Upper lobe of right lung (tissue), 1 donor: Measurements from ENCODE around the gene DENND4B. TPM values are rescaled to one million over a fixed set of nuclear protein-coding genes. Genes with fewer than 3 reads are reported as not detected.
A peak's percentile ranks its signal among the peaks of the same experiment; 100 is the strongest.

Experiments
- ATAC-seq: fragments of 200-7000 bp; cut with Tn5 transposase; one replicate; pipeline ENCODE4 v1.9.1; 2020; ENCODE audit warnings: mild to moderate bottlenecking, moderate library complexity
- DNase-seq: peaks from one replicate; pipeline ENCODE4 v3.0.0-alpha.2; 2020
- H3K27ac ChIP-seq: fragments of 200-600 bp; one replicate; pipeline ENCODE4 v1.8.0; 2022
- H3K27me3 ChIP-seq: fragments of 200-600 bp; one replicate; pipeline ENCODE4 v1.8.0; 2022; ENCODE audit warnings: mild to moderate bottlenecking
- H3K36me3 ChIP-seq: fragments of 200-600 bp; one replicate; pipeline ENCODE4 v1.8.0; 2022
- H3K4me1 ChIP-seq: fragments of 200-600 bp; one replicate; pipeline ENCODE4 v1.8.0; 2022
- H3K4me3 ChIP-seq: fragments of 200-600 bp; one replicate; pipeline ENCODE4 v1.8.0; 2022; ENCODE audit warnings: mild to moderate bottlenecking
- H3K9me3 ChIP-seq: fragments of 200-600 bp; one replicate; pipeline ENCODE4 v1.8.0; 2022
- intact Hi-C: fragments of 100-400 bp; cut with DNase I; formaldehyde crosslinking; loops from one replicate; pipeline ENCODE4 v1.11.0; 2022
- long read RNA-seq: library from polyadenylated mRNA; unstranded; transcript quantifications from one replicate; pipeline ENCODE4 v2.0.0, GENCODE V29; 2021
- total RNA-seq: library from RNA; stranded (reverse); fragmentation: NEBNext Ultra II Directional; extraction: Animal tissue kit (Norgen Biotek cat#: 25700); gene quantifications from one replicate; pipeline ENCODE4 v1.2.1, GENCODE V29; 2021
- TF ChIP-seq, protein P1 (sequence below): fragments of 200-600 bp; IDR thresholded peaks from one replicate; pipeline ENCODE4 v1.8.0; 2022; ENCODE audit warnings: antibody characterized with exemption
- donor health status: DM: no; HTN: yes; CAD: no; lungs with severe emphysema.

The DENND4B gene, protein sequence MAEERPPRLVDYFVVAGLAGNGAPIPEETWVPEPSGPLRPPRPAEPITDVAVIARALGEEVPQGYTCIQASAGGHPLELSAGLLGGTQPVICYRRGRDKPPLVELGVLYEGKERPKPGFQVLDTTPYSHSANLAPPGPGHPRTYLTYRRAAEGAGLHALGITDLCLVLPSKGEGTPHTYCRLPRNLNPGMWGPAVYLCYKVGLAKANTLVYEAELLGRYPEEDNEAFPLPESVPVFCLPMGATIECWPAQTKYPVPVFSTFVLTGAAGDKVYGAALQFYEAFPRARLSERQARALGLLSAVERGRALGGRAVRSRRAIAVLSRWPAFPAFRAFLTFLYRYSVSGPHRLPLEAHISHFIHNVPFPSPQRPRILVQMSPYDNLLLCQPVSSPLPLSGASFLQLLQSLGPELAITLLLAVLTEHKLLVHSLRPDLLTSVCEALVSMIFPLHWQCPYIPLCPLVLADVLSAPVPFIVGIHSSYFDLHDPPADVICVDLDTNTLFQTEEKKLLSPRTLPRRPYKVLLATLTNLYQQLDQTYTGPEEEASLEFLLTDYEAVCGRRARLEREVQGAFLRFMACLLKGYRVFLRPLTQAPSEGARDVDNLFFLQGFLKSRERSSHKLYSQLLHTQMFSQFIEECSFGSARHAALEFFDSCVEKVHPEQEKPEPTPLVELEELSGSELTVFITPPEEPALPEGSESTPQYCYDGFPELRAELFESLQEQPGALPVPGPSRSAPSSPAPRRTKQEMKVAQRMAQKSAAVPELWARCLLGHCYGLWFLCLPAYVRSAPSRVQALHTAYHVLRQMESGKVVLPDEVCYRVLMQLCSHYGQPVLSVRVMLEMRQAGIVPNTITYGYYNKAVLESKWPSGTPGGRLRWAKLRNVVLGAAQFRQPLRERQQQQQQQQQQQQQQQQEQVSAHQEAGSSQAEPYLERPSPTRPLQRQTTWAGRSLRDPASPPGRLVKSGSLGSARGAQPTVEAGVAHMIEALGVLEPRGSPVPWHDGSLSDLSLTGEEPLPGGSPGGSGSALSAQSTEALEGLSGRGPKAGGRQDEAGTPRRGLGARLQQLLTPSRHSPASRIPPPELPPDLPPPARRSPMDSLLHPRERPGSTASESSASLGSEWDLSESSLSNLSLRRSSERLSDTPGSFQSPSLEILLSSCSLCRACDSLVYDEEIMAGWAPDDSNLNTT (N-terminal part only)
- total RNA-seq, result 83.7 TPM
- long read RNA-seq, partial matches to known transcripts, result 63 of 92 reads
- long read RNA-seq, other reads (novel, unspliced or antisense), result 28 of 92 reads

DNA sequence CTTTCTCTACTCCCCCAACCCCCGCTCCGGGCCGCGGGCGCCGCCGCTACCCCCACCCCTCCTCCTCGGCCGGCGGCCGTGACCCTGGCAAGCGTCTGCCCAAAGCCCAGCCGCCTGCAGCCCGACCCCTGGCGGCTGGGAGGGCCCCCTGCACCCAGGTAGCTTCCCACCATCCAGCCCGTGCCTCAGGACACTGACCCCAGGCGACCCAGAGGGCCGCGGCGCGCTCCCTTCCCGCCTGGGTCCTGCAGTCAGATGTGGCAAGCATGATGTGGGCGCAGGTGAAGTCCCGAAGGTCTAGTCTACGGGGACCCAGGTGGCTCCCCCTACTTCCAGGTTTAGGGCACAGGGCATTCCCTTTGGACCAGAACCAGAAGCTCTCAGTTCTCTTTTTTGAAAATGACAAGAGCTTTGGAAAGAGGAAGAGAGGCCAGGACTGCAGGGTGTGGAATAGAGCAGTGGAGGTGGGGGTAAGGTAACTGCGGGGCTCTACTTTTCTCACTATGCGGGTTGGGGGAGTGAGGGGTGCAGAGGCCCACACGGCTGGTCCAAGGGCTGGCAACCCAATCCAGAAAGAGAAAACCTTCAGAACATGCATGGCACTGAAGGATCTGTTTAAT is at the start of gene DENND4B:
DENND4B (minus strand) TSS at position 97 of the 620 bp plus-strand sequence. CDS start 2,344 bp downstream, outside the sequence.
- Histone ChIP-seq H3K4me3 (peak within 1 kb of the TSS; percentile 78), H3K27me3 (no peaks in the 10 kb centered on the region), H3K4me1 (peaks cover 23% of the 10 kb centered on the region), H3K36me3 (peaks cover 62% of the 10 kb centered on the region), H3K9me3 (no peaks in the 10 kb centered on the region), H3K27ac (peak within 1 kb of the TSS; percentile 95)
- intact Hi-C loops, result no loop called here
- peak; percentile 88 for ATAC-seq
- TF ChIP-seq, protein P1, sequence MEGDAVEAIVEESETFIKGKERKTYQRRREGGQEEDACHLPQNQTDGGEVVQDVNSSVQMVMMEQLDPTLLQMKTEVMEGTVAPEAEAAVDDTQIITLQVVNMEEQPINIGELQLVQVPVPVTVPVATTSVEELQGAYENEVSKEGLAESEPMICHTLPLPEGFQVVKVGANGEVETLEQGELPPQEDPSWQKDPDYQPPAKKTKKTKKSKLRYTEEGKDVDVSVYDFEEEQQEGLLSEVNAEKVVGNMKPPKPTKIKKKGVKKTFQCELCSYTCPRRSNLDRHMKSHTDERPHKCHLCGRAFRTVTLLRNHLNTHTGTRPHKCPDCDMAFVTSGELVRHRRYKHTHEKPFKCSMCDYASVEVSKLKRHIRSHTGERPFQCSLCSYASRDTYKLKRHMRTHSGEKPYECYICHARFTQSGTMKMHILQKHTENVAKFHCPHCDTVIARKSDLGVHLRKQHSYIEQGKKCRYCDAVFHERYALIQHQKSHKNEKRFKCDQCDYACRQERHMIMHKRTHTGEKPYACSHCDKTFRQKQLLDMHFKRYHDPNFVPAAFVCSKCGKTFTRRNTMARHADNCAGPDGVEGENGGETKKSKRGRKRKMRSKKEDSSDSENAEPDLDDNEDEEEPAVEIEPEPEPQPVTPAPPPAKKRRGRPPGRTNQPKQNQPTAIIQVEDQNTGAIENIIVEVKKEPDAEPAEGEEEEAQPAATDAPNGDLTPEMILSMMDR, result peak; percentile 94
- peak; percentile 94 for DNase-seq

DNA sequence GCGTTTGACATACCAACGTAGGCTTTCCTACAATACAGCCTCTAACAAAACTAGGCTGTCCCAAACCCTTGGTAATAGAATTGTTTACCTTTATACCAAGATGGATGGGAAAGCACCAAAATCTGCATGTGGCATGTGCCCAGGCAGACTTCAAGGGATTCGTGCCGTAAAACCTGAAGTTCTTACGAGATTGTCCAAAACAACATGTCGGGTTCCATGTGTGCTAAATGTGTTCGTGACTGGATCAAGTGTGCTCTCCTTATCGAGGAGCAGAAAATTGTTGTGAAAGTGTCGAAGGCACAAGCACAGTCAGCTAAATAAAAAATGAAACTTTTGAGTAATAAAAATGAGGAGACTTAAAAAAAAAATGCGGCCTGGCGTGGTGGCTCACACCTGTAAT is 49.1 kb upstream of the DENND4B start:
- no peak for DNase-seq
- peaks cover 19% of the 10 kb centered on the region for H3K4me1 ChIP-seq
- no peak overlapping the region for H3K4me3 ChIP-seq
- intact Hi-C loops, result no loop called here
- no peak for ATAC-seq
- H3K9me3 ChIP-seq, result no peaks in the 10 kb centered on the region
- peaks cover 39% of the 10 kb centered on the region for H3K36me3 ChIP-seq
- no peak overlapping the region for H3K27ac ChIP-seq
- H3K27me3 ChIP-seq, result no peaks in the 10 kb centered on the region
- TF ChIP-seq, protein P1, result no peak

DNA sequence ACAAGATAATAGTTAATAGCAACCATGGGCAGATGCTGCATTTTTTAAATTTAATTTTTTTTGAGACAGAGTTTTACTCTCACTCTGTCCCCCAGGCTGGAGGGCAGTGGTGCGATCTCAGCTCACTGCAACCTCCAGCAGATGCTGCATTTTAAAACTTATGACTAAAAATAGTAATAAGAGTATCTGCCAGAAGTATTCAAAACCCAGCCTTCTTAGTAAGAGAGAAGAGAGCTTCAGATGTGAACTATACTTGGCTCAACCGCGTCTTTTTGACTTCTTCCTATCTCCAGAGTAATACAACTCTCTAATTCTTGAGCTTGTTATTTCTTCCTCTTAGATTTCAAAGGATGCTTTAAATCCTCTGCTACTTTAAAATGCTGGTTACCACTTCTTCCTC is 48.7 kb upstream of the DENND4B start:
- Histone ChIP-seq H3K36me3 (peaks cover 39% of the 10 kb centered on the region), H3K4me3 (no peak overlapping the region), H3K9me3 (no peaks in the 10 kb centered on the region), H3K27me3 (no peaks in the 10 kb centered on the region), H3K4me1 (peaks cover 20% of the 10 kb centered on the region), H3K27ac (no peak overlapping the region)
- intact Hi-C loops, result no loop called here
- DNase-seq (no peak), ATAC-seq (no peak)
- TF ChIP-seq, protein P1, result no peak

DNA sequence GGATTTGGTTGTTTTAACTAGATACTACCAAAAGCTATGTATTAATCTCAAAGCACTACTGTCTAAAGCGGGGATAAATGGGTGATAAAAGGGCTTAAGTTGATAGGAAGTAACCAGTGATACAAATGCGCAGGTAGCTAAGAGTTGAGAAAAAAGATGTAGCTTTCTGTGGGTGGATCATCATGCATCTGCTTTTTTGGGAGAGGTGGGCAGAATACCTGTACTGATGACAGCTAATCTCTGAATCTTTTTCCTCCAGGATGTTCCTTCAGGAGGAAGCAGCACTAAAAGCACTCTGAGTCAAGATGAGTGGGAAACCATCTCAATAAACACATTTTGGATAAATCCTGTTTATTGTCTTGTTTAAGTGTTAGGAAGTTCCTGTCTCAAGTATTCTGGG is 45.3 kb upstream of the DENND4B start:
- DNase-seq (no peak), ATAC-seq (no peak)
- peak overlapping the region; percentile 80 for H3K4me3 ChIP-seq
- no peaks in the 10 kb centered on the region for H3K27me3 ChIP-seq
- H3K27ac ChIP-seq, result peak overlapping the region; percentile 97
- TF ChIP-seq, protein P1, result no peak
- intact Hi-C loops, result no loop called here
- H3K4me1 ChIP-seq, result peaks cover 28% of the 10 kb centered on the region
- H3K9me3 ChIP-seq, result no peaks in the 10 kb centered on the region
- H3K36me3 ChIP-seq, result peaks cover 39% of the 10 kb centered on the region

DNA sequence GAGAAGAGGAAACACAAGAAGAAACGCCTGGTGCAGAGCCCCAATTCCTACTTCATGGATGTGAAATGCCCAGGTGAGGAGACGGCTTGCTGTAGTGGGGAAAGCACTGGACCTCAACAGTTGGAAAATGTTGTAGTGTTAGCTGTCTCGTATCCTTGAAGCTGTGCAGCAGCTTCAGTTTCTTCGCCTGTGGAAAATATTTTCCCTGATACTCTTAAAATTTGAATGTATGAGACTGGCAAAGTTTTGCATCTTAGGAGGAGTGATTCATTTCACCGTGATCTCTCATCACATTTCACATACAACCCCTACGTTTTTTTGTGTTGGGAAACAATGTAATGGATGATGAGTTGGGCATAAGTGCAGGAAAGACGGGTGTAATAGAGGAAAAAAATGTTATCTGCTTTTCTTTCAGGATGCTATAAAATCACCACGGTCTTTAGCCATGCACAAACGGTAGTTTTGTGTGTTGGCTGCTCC is 44.7 kb upstream of the DENND4B start:
- DNase-seq, result no peak

More for the DNA sequence above, 44.7 kb upstream of the DENND4B start:
- peaks cover 39% of the 10 kb centered on the region for H3K36me3 ChIP-seq
- H3K4me1 ChIP-seq, result peaks cover 28% of the 10 kb centered on the region
- ATAC-seq, result no peak
- H3K4me3 ChIP-seq, result peak overlapping the region; percentile 80
- peak overlapping the region; percentile 97 for H3K27ac ChIP-seq
- TF ChIP-seq, protein P1, result no peak
- intact Hi-C loops, result no loop called here
- H3K9me3 ChIP-seq, result no peaks in the 10 kb centered on the region
- no peaks in the 10 kb centered on the region for H3K27me3 ChIP-seq
